Activated naive CD4-positive, alpha-beta T cell treated with anti-CD3 and anti-CD28 coated beads, Interleukin-2, amount 50 U/mL, for 72 hours (primary cell): Measurements from ENCODE around the gene IFITM10. TPM values are rescaled to one million over a fixed set of nuclear protein-coding genes. Genes with fewer than 3 reads are reported as not detected.
"Not testable (repeated sequence)": the region's sequence is repeated elsewhere in the genome, so short reads cannot be mapped to it uniquely, and the experiment has no call there.

ENCODE experiments used
- ATAC-seq, 2 donors: fragments of 150-1000 bp; cut with Tn5 transposase; 2 replicates each; pipeline ENCODE4 v1.10.0; 2021; ENCODE audit warnings: mild to moderate bottlenecking in 2 of 2, moderate library complexity in 2 of 2
- DNase-seq, 2 donors: peaks; one replicate each; pipeline ENCODE4 v3.0.0; 2021 to 2022; ENCODE audit warnings: low spot score in 2 of 2
- H3K27ac Mint-ChIP-seq, 2 donors: one replicate each; pipeline ENCODE4 v1.8.0; 2022; ENCODE audit warnings: mild to moderate bottlenecking in 2 of 2, mixed read lengths in 2 of 2
- H3K36me3 Mint-ChIP-seq, 2 donors: one replicate each; pipeline ENCODE4 v1.8.0; 2022; ENCODE audit warnings: mixed read lengths in 2 of 2
- H3K9me3 Mint-ChIP-seq, 2 donors: one replicate each; pipeline ENCODE4 v1.8.0; 2022; ENCODE audit warnings: mixed read lengths in 2 of 2
- total RNA-seq, 2 donors: library from RNA; stranded (reverse); gene quantifications; one replicate each; pipeline ENCODE4 v1.2.3, GENCODE V29; 2022

IFITM10 gene
- total RNA-seq, 2 donors from 2014 or later = 1.2 to 1.8 TPM

GRCh38 chr11:1695548-1696108 is 54.8 kb downstream of the IFITM10 start:
- H3K27ac Mint-ChIP-seq = no peak overlapping the region
- no peak for DNase-seq
- no peaks in the 10 kb centered on the region for H3K36me3 Mint-ChIP-seq
- ATAC-seq = no peak
- H3K9me3 Mint-ChIP-seq = no peaks in the 10 kb centered on the region

- DNase-seq (no peak), ATAC-seq (no peak)
- Mint-ChIP-seq H3K36me3 (no peaks in the 10 kb centered on the region), H3K27ac (no peak overlapping the region), H3K9me3 (no peaks in the 10 kb centered on the region)
Observed at GRCh38 chr11:1694846-1695547, 55.4 kb downstream of the IFITM10 start.

GRCh38 chr11:1694064-1694845 is 56.1 kb downstream of the IFITM10 start:
- ATAC-seq (peak; percentile 91 to 92), DNase-seq (peak; percentile 80 to 90)
- no peak overlapping the region for H3K27ac Mint-ChIP-seq
- H3K36me3 Mint-ChIP-seq = no peaks in the 10 kb centered on the region
- no peaks in the 10 kb centered on the region for H3K9me3 Mint-ChIP-seq

DNA sequence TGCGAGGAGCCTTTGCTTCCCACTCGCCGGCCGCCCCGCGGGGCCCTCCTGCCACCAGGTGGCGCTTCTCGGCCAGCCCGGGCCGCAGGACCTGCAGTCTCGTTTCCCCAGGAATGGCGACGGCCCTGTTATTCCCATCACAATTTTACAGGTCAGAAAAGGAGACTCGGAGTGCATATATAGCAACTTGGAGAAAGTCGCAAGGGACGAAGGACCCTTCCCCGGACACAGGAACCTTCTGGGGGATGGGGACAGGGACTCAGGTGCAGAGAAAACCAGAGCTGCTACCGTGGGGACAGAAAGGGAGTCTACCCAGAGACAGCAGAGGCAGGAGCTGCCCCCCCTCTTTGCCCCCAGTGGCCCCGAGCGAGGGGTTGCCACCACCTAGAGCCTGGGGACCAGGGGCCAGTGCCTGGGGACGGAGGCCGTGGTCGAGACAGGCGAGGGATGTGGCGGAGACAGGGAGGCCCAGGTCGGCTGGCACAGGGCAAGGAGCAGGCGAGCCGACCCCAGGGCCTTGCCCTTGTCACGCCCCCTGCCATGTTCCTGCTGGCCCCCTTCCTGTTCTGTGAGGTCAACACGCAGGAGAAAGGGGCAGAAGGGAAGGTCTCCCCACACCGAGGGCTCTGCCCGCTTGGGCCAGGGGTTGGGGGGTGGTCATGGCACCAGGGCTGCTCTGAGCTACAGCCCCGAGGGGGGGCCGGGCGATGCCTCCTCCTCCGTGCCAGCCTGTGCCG is 56.9 kb downstream of the IFITM10 start:
- DNase-seq = peak; percentile 76 to 92
- peak; percentile 54 to 76 for ATAC-seq
- H3K27ac Mint-ChIP-seq = peak overlapping the region; percentile 13 to 84
- H3K9me3 Mint-ChIP-seq = no peaks in the 10 kb centered on the region
- H3K36me3 Mint-ChIP-seq = no peaks in the 10 kb centered on the region

GRCh38 chr11:1692708-1693326 is 57.6 kb downstream of the IFITM10 start:
- DNase-seq = no peak
- no peak for ATAC-seq
- H3K9me3 Mint-ChIP-seq = no peaks in the 10 kb centered on the region
- H3K36me3 Mint-ChIP-seq = no peaks in the 10 kb centered on the region
- H3K27ac Mint-ChIP-seq = no peak overlapping the region

DNA sequence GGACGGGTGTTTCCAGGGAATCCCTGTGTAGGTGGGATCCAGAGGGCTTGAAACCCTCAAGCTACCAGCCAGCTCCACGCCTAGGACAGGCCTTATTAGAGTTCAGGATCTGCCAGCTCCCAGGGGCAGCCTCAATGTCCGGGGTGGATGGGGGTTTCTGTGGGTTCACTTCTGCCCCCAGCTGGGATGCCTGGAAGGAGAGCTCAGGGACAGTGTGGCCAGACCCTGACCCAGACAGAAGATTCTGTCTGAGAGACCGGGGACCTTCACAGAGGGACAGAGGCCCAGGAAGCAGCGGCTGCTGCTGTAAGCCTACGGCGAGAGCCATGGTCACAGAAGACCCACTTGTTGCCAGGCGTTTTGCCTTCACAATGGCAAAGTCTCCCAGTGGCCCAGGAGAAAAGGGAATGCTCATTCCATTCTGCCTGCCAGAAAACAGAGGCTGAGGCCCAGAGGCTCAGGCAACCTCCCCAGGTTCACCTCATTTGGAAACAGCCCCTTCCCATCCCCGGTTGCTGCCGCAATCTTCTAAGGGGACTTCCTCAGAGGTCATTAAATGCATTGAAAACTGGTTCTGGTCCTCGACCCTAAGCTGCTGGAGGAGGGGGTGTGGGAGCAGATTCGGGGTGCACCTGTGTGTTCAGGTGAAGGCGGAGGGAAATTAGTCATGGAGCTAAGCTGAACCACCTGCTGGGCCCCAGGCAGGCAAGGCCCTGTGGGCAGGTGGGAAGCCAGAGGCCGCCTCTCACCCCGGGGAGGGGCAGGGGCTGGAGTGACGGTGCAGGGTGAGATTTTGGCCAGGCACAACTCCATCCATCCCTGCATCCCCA is 58.3 kb downstream of the IFITM10 start:
- Mint-ChIP-seq H3K36me3 (no peaks in the 10 kb centered on the region), H3K9me3 (no peaks in the 10 kb centered on the region), H3K27ac (no peak overlapping the region)
- DNase-seq (no peak), ATAC-seq (no peak)

GRCh38 chr11:1691026-1691877 is 59.1 kb downstream of the IFITM10 start:
- ATAC-seq (no peak), DNase-seq (no peak)
- H3K27ac Mint-ChIP-seq = no peak overlapping the region
- H3K9me3 Mint-ChIP-seq = no peaks in the 10 kb centered on the region
- H3K36me3 Mint-ChIP-seq = no peaks in the 10 kb centered on the region

DNA sequence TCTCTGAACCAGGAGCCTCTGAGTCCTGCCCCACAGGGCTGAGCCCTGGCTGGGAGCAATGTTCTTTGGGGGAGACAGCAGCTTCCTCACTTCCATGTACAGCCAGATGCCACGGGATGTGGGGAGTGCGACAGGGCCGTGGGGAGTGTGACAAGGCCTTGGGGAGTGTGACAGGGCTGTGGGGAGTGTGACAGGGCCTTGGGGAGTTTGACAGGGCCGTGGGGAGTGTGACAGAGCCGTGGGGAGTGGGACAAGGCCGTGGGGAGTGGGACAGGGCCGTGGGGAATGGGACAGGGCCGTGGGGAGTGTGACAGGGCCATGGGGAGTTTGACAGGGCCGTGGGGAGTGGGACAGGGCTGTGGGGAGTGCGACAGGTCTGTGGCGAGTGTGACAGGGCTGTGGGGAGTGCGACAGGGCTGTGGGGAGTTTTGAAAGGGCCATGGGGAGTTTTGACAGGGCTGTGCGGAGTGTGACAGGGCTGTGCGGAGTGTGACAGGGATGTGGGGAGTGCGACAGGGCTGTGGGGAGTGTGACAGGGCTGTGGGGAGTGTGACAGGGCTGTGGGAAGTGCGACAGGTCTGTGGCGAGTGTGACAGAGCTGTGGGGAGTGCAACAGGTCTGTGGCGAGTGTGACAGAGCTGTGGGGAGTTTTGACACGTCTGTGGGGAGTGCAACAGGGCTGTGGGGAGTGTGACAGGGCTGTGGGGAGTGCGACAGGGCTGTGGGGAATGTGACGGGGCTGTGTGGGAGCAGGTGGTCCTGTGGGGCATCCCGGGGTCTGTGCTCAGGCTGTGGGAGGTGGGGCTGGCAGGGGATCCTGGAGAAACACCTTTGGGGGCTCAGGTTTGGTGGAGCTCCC is 60.0 kb downstream of the IFITM10 start:
- no peak for DNase-seq
- no peaks in the 10 kb centered on the region for H3K9me3 Mint-ChIP-seq
- no peak for ATAC-seq
- no peak overlapping the region for H3K27ac Mint-ChIP-seq
- H3K36me3 Mint-ChIP-seq = no peaks in the 10 kb centered on the region

GRCh38 chr11:1689250-1690166 is 60.9 kb downstream of the IFITM10 start:
- H3K36me3 Mint-ChIP-seq, DNase-seq, H3K9me3 Mint-ChIP-seq, ATAC-seq, H3K27ac Mint-ChIP-seq: not testable (repeated sequence)

DNA sequence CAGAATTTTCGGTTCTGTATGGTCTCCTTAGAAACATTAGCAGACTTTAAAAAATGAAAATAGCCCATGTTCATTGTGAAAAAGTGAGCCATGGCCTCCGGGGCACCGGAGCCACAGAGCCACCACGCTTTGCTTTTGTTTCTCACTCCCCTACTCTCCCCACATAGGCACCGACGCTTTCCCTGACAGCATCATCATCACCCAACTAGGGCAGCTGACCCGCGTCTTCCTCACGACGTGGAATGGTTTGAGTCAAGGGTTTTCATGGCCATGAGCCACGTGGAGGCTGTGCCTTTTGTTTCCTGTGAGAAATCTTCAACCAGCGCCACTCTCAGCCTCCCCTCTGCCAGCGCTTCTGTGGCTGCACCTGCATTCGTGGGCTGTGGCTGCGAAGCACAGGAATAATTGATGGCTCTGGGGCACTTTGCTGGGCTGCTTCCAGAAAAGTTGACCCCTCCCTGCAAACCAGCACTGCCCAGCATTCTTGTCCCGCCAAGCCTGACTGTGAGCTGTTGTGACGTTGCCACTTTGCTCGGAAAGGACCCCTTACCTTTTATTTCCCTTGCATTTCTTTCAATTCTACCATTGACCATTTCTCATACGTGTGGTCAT is 62.0 kb downstream of the IFITM10 start:
- not testable (repeated sequence) for H3K27ac Mint-ChIP-seq, H3K36me3 Mint-ChIP-seq, DNase-seq, H3K9me3 Mint-ChIP-seq
- peak; percentile 23 to 66 for ATAC-seq

DNA sequence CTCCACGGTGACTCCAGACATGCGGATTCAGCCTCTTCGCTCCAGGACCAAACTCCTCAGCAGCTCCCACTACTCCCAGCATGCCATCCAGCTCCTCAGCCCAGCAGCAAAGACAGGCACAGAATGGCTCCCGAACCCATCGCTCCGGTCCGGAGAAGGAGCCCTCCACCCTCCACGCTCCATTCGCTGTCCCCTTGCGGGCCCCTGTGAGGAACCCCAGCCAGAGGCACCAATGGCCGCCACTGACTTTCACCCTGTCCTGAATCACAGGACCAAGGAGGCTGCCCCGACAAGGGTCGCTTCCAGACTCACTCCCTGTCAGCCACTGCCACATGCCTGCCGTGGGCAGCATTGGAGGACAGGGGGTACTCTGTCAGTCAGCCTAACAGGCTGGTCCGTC is 64.2 kb downstream of the IFITM10 start:
- not testable (repeated sequence) for H3K9me3 Mint-ChIP-seq, H3K27ac Mint-ChIP-seq, H3K36me3 Mint-ChIP-seq, ATAC-seq, DNase-seq

GRCh38 chr11:1684886-1685874 is 65.2 kb downstream of the IFITM10 start:
- DNase-seq, H3K36me3 Mint-ChIP-seq, H3K27ac Mint-ChIP-seq, H3K9me3 Mint-ChIP-seq: not testable (repeated sequence)
- peak in 1 of 2 donors; percentile 28 for ATAC-seq
